Retina (tissue), 1 donor: ENCODE data around the gene EWSR1.
A peak's percentile ranks its signal among the peaks of the same experiment; 100 is the strongest.
"Not testable (repeated sequence)": the region's sequence is repeated elsewhere in the genome, so short reads cannot be mapped to it uniquely, and the experiment has no call there.

ENCODE experiments used
- DNase-seq: peaks from one replicate; pipeline ENCODE4 v3.0.0-alpha.2; 2016

EWSR1 gene

DNA sequence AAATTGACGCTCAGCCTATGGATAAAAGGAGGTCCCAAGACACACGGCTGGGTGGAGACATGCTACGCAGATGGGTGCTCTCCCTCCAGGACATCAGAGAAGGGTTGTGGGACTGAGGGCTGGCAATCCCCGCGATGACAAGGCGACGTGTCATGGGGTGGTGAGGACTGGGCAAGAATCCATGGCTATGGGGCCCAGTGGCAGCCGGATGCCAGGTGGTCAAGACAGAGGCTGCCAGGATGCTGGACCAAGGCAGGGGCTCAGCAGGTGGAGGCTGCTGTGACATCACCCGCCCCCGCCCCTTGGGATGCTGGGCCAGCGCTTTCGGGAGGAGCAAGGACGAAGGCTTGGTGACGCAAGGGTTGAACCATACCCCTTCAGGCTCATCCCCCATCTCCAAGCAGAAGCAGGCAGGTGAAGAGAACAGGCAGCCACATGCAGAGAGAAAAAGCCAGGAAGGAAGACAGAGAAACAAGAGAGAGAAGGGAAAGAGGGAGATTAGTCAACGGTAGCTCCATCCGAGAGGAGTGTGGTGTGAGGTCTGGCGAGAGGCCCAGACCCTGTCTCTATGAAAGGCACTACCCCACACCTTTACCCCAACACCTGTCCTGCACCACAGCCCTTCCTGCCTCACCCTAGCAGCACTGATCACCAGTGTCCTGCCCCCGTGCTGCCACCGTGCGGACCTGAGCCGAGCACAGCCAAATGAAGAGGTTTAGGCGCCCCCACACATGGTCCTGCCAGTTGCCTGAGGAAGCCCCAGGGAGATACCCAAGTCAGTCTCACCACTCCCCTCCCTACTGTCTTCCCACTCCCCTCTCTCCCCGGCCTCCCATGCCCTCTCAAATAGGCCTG is 71.5 kb downstream of the EWSR1 start:
- no peak for DNase-seq

DNA sequence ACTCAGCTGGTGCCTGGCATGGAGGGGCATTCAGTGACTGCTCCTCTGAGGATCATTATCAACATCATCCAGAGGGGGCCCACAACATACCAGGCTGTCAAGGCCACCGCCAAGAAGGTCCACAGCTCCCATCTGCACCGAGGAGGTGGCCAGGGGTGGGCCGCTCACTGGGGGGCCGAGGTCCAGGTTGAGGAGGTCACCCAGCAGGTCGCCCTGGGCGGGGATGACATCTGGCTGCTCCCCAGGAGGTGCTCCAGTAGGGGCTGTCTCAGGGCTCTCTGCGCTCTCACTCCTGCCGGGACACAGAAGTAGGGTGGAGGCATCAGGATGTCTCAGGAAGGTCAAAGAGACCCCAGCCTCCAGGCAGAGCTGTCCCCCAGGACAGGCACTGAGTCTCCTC is 72.5 kb downstream of the EWSR1 start:
- no peak for DNase-seq

- DNase-seq, result no peak
These were observed 73.2 kb downstream of the EWSR1 start for GRCh38 chr22:29341056-29341848.

GRCh38 chr22:29341849-29342127 is 73.7 kb downstream of the EWSR1 start:
- no peak for DNase-seq

DNA sequence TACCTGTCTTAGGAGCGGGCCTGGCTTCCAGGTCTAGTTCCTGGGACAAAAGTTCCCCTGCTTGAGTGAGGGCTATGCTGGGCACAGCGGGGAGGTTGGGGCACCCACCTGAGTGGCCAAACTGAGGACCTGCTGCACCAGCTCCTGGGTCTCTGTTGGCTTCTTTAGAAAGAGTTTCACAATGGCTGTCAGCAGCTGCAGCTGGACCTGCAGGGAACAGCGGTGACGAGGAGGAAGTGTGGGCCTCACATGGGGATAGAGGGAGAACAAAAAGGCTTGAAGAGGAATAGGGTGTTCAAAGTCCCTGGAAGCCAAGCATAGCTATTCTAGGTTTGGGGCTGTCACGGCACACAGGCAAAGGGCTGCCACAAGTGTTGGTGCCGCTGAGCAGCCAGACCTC is 74.1 kb downstream of the EWSR1 start:
- DNase-seq, result no peak

DNA sequence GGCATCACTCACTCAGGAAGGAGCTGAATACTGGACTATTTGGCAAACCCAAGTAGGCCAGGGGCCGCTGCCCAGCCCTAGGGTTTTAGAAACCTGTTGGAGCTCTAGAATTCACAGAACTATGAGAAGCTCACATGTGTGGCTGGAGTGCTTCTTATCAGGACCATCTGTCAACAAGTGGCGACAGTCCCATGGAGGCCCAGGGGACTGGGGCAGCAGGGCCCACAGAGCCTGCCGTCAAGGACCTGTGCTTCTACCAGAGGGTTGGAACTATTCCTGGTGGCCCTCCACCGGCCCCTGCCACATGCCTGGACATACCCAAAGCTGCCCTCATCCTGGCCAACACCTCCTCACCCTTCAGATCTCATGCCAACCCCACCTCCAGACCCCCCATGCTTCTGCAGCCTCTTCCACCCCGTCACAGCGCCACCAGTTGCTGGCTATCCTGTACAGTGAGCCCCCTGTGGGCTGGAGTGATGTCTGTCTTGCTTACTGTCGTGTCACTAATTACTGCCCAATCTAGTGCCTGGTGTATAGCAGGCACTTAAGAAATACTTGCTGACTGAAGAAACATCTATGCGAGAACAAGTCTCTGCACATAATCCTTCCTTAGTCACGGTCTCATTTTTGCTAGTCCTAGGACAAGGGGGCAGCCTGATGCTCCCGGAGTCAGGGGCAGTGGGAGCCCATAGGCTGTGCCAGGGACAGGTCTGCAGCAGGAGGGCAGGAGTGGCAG is 74.7 kb downstream of the EWSR1 start:
- DNase-seq, result no peak

DNA sequence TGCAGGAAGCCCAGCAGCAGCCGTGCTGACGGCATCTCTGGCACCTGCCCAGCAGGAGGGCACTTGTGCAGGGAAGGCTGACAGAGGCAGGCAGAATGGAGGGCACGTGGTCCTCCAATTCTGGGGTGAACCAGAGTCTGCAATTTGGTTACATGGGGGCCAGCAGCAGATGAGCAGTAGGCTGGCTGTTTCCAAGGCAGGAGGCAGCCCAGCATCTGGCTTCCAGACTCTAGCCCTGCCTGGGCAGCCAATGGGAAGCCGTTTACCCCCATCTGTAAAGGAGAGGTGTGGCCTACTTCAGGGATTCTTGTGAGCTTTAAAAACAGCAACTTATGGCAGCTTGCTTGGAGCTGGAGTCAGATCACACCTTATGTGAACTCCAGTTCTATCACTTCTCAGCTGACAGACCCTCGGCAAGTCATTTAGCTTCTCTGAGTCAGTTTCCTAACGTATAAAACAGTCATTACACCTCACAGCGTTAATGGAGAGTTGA is 75.3 kb downstream of the EWSR1 start:
- DNase-seq, result no peak

- no peak for DNase-seq
These were observed 76.1 kb downstream of the EWSR1 start for GRCh38 chr22:29344137-29344536.

DNA sequence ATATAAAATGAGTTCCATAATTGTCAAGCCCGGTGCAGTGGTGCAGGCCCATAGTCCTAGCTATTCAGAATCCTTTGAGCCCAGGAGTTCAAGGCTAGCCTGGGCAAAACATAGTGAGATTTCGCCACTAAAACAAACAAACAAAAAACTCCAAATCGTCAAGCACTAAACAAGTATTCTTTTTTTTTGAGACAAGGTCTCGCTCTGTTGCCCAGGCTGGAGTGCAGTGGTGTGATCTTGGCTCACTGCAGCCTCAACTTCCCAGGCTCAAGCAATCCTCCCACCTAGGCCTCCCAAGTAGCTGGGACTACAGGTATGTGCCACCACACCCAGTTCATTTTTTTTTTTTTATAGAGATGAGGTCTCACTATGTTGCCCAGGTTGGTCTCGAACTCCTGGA is 76.8 kb downstream of the EWSR1 start:
- DNase-seq, result not testable (repeated sequence)

DNA sequence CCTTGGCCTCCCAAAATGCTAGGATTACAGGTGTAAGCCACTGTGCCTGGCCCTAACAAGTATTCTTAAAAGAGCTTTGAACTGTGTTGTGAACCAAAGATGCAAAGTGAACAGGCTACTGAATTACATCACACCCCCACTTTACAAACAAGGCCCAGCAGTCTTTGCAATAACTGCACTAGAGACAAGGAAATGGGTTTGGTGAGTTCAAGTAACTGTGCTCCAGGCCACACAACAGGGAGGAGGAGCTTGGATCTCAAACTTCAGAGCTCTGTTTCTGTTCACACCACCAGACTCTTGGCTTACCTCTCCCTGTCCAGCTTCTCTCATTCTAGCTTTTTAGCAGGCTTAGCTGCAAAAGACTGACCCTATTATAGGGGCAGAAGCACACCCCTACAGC is 77.9 kb downstream of the EWSR1 start:
- DNase-seq, result no peak

GRCh38 chr22:29346659-29347058 is 78.6 kb downstream of the EWSR1 start:
- DNase-seq, result peak; percentile 76

- no peak for DNase-seq
These were observed 80.0 kb downstream of the EWSR1 start for GRCh38 chr22:29348041-29348440.

- DNase-seq, result no peak
These were observed 80.9 kb downstream of the EWSR1 start for GRCh38 chr22:29348956-29349355.
